ENCODE data around the gene ZNF225.
A peak's percentile ranks its signal among the peaks of the same experiment; 100 is the strongest.

The ZNF225 gene

DNA sequence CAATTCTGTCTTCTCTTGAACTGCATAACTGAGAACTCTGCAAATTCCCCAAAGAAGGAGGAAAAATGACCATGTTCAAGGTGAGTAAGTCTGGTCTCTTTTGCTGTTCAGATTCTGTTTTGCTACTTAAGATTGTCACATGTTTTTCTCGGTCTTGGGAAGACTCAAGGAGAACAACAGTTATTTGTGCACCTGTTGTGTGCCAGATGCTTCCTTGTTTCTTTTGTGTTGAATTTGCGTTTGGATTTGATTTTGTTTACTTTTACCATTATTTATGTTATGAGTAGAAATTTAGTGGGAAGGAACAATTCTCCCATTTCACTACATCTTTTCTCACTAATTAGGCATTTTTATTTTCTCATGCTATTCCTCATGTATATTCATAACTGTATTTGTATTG, 36.9 kb upstream of the ZNF225 start:
- peaks cover 56% of the 10 kb centered on the region for H3K36me3 Mint-ChIP-seq (ENCODE audit: low read depth)
- no peaks in the 10 kb centered on the region for H3K27me3 Mint-ChIP-seq (ENCODE audit: low read depth)
- H3K4me1 Mint-ChIP-seq = peaks cover 15% of the 10 kb centered on the region
- peaks cover 7% of the 10 kb centered on the region for H3K9me3 Mint-ChIP-seq
- no peak overlapping the region for H3K4me3 Mint-ChIP-seq
- no peak for TF ChIP-seq CTCF (IDR thresholded peaks at IDR 0.05; ENCODE audit: unreplicated experiment in 3 of 3)
- no peak overlapping the region for H3K27ac Mint-ChIP-seq

GRCh38 chr19:44092108-44092507, 21.1 kb upstream of the ZNF225 start:
- H3K27me3 Mint-ChIP-seq (ENCODE audit: low read depth) = no peaks in the 10 kb centered on the region
- H3K9me3 Mint-ChIP-seq = no peaks in the 10 kb centered on the region
- H3K36me3 Mint-ChIP-seq (ENCODE audit: low read depth) = peaks cover 24% of the 10 kb centered on the region
- no peak for TF ChIP-seq CTCF (IDR thresholded peaks at IDR 0.05; ENCODE audit: unreplicated experiment in 3 of 3)
- peaks cover 14% of the 10 kb centered on the region for H3K4me1 Mint-ChIP-seq
- H3K4me3 Mint-ChIP-seq = peak overlapping the region in 1 of 3 experiments; percentile 13
- no peak overlapping the region for H3K27ac Mint-ChIP-seq

GRCh38 chr19:44093931-44094765, 19.1 kb upstream of the ZNF225 start, which contains the start of gene ZNF224:
Gene ZNF224, plus strand, starts transcription at chr19:44094361. Its CDS starts 3,513 bp downstream, at chr19:44097874.
- H3K4me1 Mint-ChIP-seq = peaks cover 18% of the 10 kb centered on the region
- H3K9me3 Mint-ChIP-seq = no peaks in the 10 kb centered on the region
- no peaks in the 10 kb centered on the region for H3K27me3 Mint-ChIP-seq (ENCODE audit: low read depth)

DNA sequence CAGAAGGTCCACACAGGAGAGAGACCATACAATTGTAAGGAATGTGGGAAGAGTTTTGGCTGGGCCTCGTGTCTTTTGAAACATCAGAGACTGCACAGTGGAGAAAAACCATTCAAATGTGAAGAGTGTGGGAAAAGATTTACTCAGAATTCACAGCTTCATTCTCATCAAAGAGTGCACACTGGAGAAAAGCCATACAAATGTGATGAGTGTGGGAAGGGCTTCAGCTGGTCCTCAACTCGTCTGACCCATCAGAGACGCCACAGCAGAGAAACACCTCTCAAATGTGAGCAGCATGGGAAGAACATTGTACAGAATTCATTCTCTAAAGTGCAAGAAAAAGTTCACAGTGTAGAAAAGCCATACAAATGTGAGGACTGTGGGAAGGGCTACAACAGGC, 5.4 kb upstream of the ZNF225 start:
- Mint-ChIP-seq H3K4me1 (peaks cover 6% of the 10 kb centered on the region), H3K4me3 (no peak overlapping the region), H3K36me3 (ENCODE audit: low read depth) (peaks cover 94% of the 10 kb centered on the region), H3K27ac (no peak overlapping the region), H3K9me3 (peaks cover 67% of the 10 kb centered on the region), H3K27me3 (ENCODE audit: low read depth) (no peaks in the 10 kb centered on the region)
- no peak for TF ChIP-seq CTCF (IDR thresholded peaks at IDR 0.05; ENCODE audit: unreplicated experiment in 3 of 3)

More at GRCh38 chr19:44093931-44094765, 19.1 kb upstream of the ZNF225 start, which contains the start of gene ZNF224:
- TF ChIP-seq CTCF (IDR thresholded peaks at IDR 0.05; ENCODE audit: unreplicated experiment in 3 of 3) = no peak
- Mint-ChIP-seq H3K4me3 (peak within 1 kb of the TSS; percentile 97 to 99 (median 99)), H3K27ac (peak within 1 kb of the TSS; percentile 96), H3K36me3 (ENCODE audit: low read depth) (peaks cover 31% of the 10 kb centered on the region)

GRCh38 chr19:44109458-44109857, 3.7 kb upstream of the ZNF225 start:
- Mint-ChIP-seq H3K9me3 (peaks cover 54% of the 10 kb centered on the region), H3K4me1 (peaks cover 6% of the 10 kb centered on the region), H3K27ac (no peak overlapping the region), H3K36me3 (ENCODE audit: low read depth) (peaks cover 77% of the 10 kb centered on the region), H3K27me3 (ENCODE audit: low read depth) (no peaks in the 10 kb centered on the region), H3K4me3 (no peak overlapping the region)
- TF ChIP-seq CTCF (IDR thresholded peaks at IDR 0.05; ENCODE audit: unreplicated experiment in 3 of 3) = no peak

Data from nephron (organoid).